NT2/D1 (cell line): ENCODE measurements around the gene LRRTM2.

Experiments used
- SUZ12 ChIP-seq: IDR thresholded peaks from 2 replicates; pipeline ENCODE4 v1.6.1; 2011; ENCODE audit not compliant: insufficient read length, insufficient read depth; ENCODE audit errors: extremely low read depth
- YY1 ChIP-seq: IDR thresholded peaks from 2 replicates; pipeline ENCODE4 v1.6.1; 2011; ENCODE audit not compliant: insufficient read length, insufficient read depth
- ZNF274 ChIP-seq: IDR thresholded peaks from 2 replicates; pipeline ENCODE4 v1.6.1; 2011; ENCODE audit warnings: mild to moderate bottlenecking, low read depth, low read length

GRCh38 chr5:138913773-138914172 is 38.6 kb upstream of the LRRTM2 start:
- TF ChIP-seq YY1: no peak
- TF ChIP-seq ZNF274: no peak
- no peak for TF ChIP-seq SUZ12
